Stimulated activated CD8-positive, alpha-beta memory T cell treated with anti-CD3 and anti-CD28 coated beads, Interleukin-15, amount 100 ng/mL, for 48 hours (primary cell): ENCODE data around the gene RIIAD1.
"Not testable (repeated sequence)": the region's sequence is repeated elsewhere in the genome, so short reads cannot be mapped to it uniquely, and the experiment has no call there.

Experiments used
- DNase-seq, 2 donors: peaks; one replicate each; pipeline ENCODE4 v3.0.0-alpha.2; 2020; ENCODE audit warnings: low read depth in 2 of 2

The RIIAD1 gene

GRCh38 chr1:151733995-151734394, 12.7 kb downstream of the RIIAD1 start:
- not testable (repeated sequence) for DNase-seq

- DNase-seq, result no peak
These were observed 15.7 kb downstream of the RIIAD1 start for GRCh38 chr1:151737026-151737425.

- DNase-seq, result no peak
These were observed 16.2 kb downstream of the RIIAD1 start for GRCh38 chr1:151737479-151737878.

GRCh38 chr1:151739590-151740355, 18.5 kb downstream of the RIIAD1 start:
- DNase-seq, result no peak

GRCh38 chr1:151741516-151741915, 20.2 kb downstream of the RIIAD1 start:
- no peak for DNase-seq

- DNase-seq, result no peak
These were observed 35.0 kb downstream of the RIIAD1 start for GRCh38 chr1:151756291-151756690.

- no peak for DNase-seq
These were observed 37.9 kb downstream of the RIIAD1 start for GRCh38 chr1:151759241-151759640.

- DNase-seq, result no peak
These were observed 39.5 kb downstream of the RIIAD1 start for GRCh38 chr1:151760597-151761385.

GRCh38 chr1:151762941-151763921, 41.9 kb downstream of the RIIAD1 start, which contains the start of gene MRPL9:
MRPL9 (minus strand) TSS chr1:151763496; CDS start chr1:151763479, 17 bp downstream.
- DNase-seq, result peak; percentile 82 to 85

- no peak for DNase-seq
These were observed 42.7 kb downstream of the RIIAD1 start for GRCh38 chr1:151763990-151764389.

- not testable (repeated sequence) for DNase-seq
These were observed 47.2 kb downstream of the RIIAD1 start for GRCh38 chr1:151768351-151769066.

GRCh38 chr1:151769270-151769669, 47.9 kb downstream of the RIIAD1 start:
- DNase-seq, result not testable (repeated sequence)

- no peak for DNase-seq
These were observed 52.4 kb downstream of the RIIAD1 start for GRCh38 chr1:151773702-151774101.

GRCh38 chr1:151774256-151774922, 53.1 kb downstream of the RIIAD1 start:
- DNase-seq, result no peak

GRCh38 chr1:151775894-151776664, 54.8 kb downstream of the RIIAD1 start:
- DNase-seq, result no peak

GRCh38 chr1:151776665-151777062, 55.3 kb downstream of the RIIAD1 start:
- DNase-seq, result no peak

GRCh38 chr1:151777317-151777716, 56.0 kb downstream of the RIIAD1 start:
- no peak for DNase-seq
